SK-N-MC (cell line): ENCODE measurements around the gene OAT.

Experiments used
- EZH2 ChIP-seq: fragments of 200-600 bp; sonication (generic); IDR thresholded peaks from one replicate; pipeline ENCODE4 v1.6.1; 2017; ENCODE audit warnings: antibody characterized with exemption
- POLR2AphosphoS5 ChIP-seq: IDR thresholded peaks from 2 replicates; pipeline ENCODE4 v1.6.1; 2012; ENCODE audit warnings: mild to moderate bottlenecking, low read depth, low read length, borderline replicate concordance

- no peak for TF ChIP-seq POLR2AphosphoS5
- TF ChIP-seq EZH2 = no peak
Observed at GRCh38 chr10:124384591-124385190, 34.0 kb downstream of the OAT start.
